HTERT RPE-1 (cell line): ENCODE results near the gene UBE2U.
"Not testable (repeated sequence)": the region's sequence is repeated elsewhere in the genome, so short reads cannot be mapped to it uniquely, and the experiment has no call there.

Experiments used
- in situ Hi-C: fragments of 300-500 bp; cut with MboI; formaldehyde crosslinking; loops from 4 replicates; pipeline ENCODE4 v1.14.3; 2020; ENCODE audit warnings: low sequenced_read_pairs

Gene UBE2U

DNA sequence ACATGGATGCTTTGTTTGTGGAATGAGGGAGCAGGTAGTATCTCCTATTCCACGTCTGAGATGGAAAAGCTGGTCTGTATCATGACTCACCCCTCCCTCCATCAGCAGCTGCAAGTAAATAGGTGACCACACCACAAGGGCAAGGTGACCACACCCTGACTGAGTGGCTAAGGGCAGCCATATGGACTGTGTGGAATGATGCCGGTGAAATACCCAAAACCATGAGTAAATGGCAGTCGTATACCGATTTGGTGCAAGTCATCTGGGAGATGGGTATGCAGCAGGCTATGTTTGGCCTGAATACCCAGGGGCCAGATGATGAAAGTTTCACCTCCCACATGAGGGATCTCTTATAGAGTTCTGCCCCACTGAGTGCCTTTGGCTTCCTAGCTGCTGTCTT lies 15.8 kb upstream of the UBE2U start:
- in situ Hi-C loops, result no loop called here

DNA sequence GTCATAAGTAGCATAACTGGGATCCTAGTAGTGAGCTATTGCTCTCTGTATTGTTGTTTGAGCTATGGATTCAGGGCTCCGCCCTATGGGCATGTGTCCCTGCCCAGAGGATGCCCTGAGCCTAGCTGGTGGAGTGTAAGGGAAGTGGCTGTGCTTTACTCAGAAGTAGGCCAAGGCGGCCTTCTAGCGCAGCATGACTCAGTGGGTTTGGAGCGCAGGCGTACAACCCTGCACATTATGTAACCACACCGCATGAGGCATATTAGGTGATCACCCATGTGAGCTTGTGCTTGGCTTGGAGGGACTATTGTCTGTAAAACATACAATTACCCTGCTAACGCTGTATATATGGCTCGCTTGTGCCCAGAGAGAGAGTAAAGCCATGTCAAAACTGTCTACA lies 11.1 kb upstream of the UBE2U start:
- in situ Hi-C loops, result no loop called here

DNA sequence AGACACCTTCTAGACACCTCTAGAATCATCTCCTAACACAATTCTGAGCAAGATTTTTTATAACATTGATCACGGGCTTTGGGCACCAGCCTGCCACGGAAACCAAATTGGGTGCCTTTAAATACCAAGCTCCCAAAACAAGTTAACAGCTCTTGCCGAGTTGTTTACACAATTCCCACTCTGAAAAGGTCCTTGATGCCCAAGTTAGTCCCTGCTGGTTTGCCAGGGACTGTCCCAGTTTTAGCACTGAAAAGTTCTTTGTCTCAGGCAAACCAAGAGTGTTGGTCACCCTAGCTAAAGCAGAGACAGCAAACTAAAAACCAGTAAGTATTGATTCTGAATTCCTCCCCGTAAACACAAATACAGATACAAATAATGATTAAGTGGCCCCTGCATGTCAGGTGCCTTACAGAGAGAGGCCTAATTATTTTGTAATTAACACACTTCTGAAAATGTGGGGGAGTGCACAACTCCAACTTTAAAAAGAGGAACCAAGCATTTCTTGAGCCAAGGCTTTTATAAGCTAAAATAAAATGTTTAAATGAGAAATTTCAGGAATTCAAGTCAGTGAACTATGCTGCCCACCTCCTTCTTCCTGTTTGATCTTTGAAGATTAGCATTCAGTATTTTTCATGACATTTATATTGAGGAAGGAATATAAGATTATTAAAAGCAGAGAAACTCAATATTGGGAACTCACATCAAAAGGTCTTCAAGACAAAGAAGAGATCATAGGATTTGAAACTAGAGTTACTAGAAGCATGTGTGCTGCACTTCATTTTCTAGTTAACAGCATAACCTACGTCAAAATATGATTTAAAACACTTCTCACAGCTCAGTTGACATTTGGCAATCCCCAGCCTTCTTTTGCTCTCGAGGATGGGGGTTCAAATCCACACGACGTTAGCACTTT lies 9.0 kb upstream of the UBE2U start:
- in situ Hi-C loops, result no loop called here

DNA sequence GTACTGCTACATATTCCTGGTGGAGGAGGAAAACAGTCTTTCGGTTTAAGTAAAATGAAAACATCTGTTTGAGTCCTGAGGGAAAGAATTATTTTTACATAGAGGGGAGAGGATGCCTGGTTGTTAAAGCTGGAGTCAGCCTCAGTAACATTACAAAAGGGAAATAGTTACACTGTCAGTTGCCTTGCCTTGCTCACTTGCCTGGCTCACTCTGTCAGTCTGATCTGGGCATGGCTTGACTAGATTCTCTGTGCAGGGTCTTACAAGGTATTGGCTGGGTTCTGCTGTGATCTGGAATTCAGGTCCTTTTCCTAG lies 8.4 kb upstream of the UBE2U start:
- in situ Hi-C loops, result no loop called here

DNA sequence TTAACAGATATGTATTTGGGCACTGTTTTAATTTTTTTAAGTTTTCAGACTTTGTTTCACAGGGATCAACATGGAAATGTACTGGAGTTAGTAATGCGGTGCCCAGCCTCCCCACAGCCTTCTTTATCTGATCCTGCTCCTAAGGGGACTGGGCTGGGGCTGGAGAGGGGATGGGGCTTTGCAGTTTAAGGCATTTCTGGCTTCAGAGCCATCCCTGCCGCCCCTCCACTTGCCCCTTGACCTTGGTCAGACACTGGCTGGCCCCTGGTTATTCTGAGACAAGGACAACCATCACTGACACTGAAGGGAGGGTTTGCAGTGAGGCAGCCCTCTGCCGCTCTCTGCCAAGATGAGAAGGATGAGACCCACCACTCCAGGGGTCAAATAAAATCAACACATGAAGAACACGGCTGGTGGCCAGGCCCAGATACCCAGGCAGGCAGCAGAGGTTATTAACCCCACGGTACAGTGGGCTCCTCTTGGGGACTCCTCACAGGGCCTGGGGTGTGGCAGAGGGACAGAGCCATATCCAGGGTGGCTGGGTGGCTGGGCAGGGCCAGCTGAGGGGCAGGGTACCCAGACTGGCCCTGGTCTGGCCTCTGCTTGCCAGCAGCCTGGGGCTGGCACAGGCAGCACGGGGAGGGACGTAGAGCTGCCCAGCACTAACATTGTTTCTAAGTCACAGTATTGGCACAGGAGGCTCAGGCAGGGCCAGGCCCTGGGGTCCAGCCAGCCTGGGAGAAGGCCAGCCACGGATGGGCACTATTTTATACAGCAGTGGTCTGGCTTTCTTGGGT lies 7.2 kb upstream of the UBE2U start:
- in situ Hi-C loops, result no loop called here

DNA sequence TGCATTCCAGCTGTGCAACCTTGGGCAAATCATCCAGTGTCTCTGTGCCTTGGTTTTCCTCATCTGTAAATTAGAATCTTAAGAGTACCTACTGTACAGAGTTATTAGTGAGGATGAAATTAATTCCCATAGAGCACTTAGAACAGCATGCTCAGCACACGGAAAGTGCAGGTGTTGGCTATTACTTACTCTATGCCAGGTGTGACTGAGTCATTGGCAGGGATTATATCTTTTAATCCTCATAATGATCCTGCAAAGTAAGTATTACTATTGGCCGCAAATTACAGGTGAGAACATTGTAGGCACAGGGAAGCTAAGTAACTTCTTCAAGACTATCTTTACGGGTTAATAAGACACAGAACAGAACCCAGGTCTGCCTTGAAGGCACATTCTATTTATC lies 6.3 kb upstream of the UBE2U start:
- in situ Hi-C loops, result no loop called here

DNA sequence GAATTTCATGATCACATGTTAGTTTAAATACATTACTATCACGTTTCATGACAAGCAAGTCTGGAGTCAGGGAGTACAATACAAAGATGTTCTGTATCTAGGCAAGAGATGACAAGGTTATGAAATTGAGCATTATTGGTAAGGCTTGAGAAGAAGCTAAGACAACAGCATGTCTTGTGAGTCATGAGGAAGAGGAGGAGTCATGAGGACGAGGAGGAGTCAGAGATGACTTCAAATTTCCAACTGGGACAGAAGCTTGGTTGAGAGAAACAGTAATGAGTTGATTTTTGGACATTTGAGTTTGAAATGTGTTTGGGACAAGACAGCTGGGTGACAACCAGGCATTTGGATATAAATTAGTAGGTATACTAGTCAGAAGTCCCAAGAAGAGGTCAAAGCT lies 4.3 kb upstream of the UBE2U start:
- in situ Hi-C loops, result no loop called here

DNA sequence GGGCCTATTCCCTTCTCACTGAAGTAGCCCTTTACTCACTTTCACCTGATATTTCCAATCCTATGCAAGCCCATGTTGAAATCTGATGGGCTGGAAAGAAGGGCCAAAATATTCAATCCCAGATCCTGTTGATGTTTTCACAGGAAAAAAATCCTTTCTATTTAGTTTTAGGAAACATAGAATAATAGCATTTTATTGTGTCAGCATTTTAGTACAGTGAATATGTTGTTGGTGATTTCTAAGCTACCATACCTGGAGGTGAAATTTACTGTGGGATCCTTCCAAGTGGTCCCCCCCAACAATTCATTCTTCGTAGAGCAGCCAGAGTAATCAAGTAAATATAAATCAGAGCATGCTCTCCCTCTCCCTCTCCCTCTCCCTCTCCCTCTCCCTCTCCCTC lies 3.4 kb upstream of the UBE2U start:
- in situ Hi-C loops, result no loop called here

DNA sequence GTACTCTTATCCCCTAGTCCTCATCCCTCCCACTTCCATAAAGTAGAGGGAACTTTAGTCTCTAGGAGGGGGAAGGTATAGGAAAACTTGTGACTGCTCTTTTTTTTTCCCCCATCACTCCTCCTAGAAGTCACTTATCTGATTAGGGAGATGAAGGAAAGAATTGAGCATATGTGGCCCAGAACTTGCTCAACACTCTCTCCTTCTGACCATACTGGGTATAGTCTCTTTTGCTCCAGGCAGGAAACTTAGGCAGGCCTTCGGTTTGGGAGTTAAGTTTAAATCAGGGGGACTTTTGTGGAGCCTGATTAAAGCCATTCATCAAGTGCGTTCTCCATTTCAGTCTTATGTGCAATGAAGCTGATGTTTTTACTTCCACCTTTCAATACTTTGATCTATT lies 5.8 kb downstream of the UBE2U start:
- in situ Hi-C loops, result no loop called here

DNA sequence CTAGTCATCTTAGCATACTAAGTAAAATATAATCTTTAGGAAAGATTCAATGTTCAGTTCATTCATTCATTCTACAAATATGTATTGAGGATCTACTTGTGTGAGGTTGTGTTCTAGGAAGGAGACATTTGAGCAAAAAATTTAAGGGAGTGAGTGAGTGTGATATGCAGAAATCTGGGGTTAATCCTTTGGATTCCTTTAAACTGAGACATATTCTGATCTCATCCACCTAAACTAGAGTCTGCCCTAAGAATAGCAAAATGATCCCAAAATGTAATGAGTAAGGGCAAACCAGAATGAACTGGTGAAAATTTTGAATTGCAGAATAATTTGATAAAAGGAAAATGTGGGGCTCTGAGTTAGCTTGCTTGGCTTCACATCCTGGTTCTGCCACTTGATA lies 8.6 kb downstream of the UBE2U start:
- in situ Hi-C loops, result no loop called here

DNA sequence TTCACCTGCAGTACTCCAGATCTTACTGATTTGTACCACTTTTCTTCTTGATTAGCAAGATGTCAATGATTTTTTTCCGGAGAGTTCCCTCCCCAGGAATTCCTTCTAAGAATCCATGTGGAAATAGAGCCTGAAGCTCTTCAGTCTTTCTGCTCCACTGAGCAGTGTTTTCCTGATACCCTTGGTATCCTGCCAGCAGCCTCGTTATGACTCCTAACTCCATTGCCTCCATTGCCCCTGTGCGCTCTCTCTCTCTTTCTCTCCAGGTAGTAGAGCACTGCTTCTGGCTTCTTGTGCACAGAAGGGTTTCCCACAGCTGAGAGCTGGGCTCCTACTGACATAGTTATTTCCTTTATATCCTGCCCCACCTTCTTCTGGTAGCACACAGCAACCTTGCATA lies 12.2 kb downstream of the UBE2U start:
- in situ Hi-C loops, result no loop called here

DNA sequence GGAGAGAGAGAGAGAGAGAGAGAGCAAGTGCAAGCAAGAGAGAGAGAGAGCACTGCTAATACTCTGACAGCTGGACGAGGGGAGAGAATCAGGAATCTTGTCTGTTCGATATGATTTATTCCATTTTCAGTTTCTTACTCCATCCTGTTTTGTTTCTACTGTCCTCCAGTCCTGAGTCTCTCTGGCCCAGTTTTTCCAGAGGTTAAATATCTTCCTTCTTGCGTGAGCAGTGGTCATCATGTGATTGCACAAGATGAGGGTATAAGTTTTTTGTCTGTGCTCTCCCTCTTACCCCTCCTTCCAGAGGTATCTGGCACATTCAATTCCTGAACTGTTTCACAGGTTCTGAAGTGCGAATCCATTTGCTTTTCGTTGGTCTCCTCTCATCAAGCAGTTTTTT lies 16.8 kb downstream of the UBE2U start:
- in situ Hi-C loops, result no loop called here

DNA sequence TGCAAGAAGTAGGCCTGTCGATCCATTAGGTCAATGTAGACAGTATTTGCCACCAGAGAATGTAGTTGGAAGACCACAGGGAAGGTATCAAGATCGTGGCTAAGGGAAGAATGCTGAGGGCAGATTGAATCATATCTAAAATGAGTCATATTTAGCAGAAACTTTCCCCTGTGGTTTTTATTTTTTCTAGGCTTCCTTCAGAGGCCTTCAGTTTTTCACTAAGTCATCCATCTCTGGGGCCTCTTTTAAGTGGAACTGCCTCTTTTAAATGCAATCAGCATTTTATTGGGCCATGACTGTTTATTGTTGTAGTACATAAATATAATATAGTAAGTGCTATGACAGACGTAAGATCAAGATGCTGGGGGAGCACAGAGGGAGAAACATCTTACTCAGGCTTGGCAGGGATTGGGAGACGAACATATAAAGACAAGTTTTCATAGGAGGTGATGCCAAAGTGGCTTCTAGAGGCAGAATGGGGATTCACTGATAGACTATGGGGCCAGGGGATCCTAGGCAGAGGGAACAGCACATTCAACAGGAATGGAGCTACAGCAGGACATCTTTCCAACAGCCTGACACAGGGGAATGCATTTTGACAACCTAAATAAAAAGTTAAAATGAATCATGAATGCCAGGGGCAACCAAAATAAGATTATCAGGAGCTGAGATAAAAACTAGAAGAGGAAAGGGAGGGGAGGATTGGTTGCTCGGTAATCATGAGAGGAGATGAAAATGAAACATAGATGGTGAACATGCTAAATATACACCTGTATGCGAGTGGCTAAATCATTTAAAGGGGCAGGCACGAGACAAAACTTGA lies 20.1 kb downstream of the UBE2U start:
- in situ Hi-C loops, result no loop called here

DNA sequence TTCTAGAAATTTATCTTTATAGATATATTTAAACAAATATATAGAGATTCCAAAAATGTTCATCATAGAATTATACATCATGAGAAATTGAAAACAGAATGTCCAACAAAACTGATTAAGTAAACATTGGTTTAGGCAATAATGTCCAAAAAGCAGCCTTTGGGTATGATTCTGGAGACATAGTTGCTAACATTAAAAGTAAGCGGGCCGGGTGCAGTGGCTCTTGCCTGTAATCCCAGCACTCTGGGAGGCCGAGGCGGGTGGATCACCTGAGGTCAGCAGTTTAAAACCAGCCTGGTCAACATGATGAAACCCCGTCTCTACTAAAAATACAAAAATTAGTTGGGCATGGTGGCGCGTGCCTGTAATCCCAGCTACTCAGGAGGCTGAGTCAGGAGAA lies 20.8 kb downstream of the UBE2U start:
- in situ Hi-C loops, result not testable (repeated sequence)

DNA sequence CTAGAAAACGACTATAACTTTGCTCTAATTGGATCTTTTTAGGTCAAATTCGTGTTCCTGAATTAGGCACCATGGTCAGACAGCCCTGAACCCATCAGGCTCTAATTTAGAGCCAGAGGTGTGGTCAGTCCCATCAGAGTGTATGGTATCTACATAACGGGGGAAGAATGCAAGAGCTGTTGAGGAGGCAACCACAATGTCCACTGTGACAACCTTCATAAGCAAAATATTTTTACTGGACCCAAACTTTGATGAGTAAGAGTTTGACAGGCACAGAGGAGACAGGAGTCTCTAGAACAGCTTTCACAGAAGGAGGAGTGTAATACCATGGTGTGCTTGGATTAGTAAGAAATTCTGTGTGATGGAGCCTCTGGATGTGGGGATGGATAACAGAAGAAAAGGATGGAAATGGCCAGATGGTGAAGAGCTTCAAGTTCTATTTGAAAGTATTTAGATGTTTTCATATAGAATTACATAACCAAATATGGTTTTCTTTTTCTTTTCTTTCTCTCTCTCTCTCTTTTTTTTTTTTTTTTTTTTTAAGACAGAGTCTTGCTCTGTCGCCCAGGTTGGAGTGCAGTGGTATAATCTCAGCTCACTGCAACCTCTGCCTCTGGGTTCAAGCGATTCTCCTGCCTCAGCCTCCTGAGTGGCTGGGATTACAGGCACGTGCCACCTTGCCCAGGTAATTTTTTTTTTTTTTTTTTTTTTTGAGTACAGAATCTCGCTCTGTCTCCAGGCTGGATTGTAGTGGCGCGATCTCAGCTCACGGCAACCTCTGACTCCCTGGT lies 24.9 kb downstream of the UBE2U start:
- in situ Hi-C loops, result no loop called here

DNA sequence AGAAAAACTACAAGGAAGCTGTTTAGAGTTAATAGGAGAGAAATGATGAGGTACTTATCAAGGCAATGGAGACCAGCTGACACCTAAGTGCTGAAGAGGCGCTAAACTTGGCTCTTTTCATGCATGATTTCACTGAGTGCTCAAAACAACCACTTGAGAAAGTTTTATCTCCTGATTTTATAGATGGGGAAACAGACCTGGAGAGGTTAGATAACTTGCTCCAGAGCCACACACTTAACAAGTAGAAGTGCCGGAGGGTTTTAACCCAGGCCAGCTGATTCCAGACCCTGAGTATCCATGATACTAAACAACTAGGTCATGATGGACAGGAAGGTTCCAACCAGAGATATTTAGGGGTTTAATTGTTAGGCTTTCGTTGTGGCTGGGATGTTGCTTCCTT lies 25.9 kb downstream of the UBE2U start:
- in situ Hi-C loops, result no loop called here

DNA sequence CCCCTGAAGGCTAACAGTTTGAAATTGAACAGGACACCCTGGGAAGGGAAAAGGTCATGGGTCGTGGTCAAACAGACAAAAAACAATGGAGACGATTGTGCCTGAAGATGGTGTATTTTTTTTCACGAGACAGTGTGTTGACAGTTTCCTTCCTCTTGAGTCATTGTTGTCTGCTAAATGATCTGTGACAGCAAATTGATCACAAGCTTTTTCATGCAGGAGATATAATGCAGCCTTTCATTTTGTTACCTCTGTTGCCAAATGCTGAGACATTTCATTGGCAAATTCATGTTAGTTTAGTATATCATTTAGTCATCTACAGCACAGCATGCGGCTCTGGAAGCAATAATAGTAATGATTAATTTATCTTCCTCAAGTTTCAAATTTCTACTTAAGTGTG lies 27.7 kb downstream of the UBE2U start:
- in situ Hi-C loops, result no loop called here

DNA sequence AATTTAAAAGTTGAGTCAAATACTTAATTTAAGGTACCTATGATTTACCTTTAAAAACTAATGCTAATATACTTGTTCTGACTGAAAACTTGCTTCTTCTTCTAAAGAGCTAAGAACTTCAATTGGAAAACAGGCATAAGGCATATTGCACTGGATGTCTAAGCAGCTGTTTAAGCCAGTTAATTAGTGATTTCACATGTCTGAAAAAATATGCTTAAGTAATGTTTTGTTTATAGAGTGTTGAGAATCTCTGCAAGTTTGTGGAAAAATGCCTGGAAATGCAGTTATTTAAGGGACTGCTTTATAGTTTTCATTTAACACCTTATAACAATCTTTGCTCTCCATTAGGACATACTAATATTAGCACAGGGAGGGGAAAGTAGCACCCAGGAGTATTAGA lies 28.2 kb downstream of the UBE2U start:
- in situ Hi-C loops, result no loop called here

DNA sequence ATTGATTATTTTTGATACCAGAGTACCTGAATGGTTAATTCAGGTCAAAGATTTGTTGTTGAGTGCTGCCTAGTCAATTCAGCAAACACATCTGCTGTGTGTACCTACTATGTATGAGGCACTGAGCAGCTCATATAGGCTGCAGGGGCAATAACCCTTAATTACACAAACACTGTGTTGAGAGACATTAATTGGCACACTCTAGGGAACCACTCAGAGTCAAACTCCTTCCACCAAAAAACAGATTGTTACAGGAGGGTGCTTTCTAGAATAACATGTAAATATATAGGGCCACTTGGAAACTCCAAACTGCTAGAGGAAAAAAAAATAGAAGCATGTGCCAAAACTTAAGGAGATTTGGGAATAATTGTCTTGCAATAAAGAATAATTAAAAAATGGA lies 31.3 kb downstream of the UBE2U start:
- in situ Hi-C loops, result no loop called here

DNA sequence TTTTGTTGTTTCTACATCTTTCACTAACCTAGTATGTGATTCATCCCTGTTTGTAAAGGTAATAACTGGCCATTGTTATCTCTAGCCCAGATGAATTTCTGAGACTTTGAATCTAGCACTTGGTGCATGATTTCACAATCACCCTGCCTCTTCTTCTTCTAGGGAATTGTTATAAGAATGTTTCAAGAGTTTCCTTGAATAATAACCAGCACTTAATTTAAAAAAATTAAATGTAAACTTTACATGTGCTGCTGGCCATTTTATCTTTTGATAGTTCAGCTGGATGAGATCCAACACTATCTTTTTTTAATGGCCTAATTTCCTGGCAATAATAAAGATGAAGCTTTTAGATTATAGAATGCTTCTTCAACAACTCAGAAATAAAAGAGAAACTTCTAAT lies 31.8 kb downstream of the UBE2U start:
- in situ Hi-C loops, result no loop called here

DNA sequence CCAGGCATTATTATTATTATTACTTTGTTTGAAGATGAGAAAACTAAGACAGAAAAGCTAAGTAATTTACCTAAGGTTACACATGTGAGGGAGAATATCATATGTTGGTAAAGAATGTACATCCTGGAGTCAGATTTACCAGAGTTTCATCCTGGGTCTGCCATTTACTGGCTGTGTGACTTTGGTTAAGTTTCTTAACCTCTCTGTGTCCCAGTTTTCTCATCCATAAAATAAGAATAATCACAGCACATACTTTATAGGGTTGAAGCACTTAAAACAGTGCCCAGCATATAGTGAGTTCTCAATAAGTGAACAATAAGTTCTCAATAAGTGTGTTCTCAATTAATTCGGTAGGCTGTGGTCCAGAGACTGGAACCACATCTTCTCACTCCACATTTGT lies 32.5 kb downstream of the UBE2U start:
- in situ Hi-C loops, result no loop called here
